C4-2B (cell line): ENCODE measurements around the gene ERC2.

ENCODE experiments used
- H3K27ac ChIP-seq: fragments of 450-650 bp; 2 replicates; pipeline ENCODE4 v1.5.1; 2017
- CTCF ChIP-seq: fragments of 450-650 bp; conservative IDR thresholded peaks from 2 replicates; pipeline ENCODE4 v1.5.1; 2017; ENCODE audit warnings: mild to moderate bottlenecking
- ZFX ChIP-seq: fragments of 450-650 bp; IDR thresholded peaks from 2 replicates; pipeline ENCODE4 v1.6.1; 2017

ERC2 gene

GRCh38 chr3:55894605-55895004 is 573.7 kb downstream of the ERC2 start:
- H3K27ac ChIP-seq = no peak overlapping the region
- TF ChIP-seq ZFX (no peak), CTCF (no peak)

GRCh38 chr3:55893045-55893664 is 575.1 kb downstream of the ERC2 start:
- H3K27ac ChIP-seq = no peak overlapping the region
- TF ChIP-seq ZFX = no peak
- no peak for TF ChIP-seq CTCF

- TF ChIP-seq CTCF = no peak
- no peak for TF ChIP-seq ZFX
- no peak overlapping the region for H3K27ac ChIP-seq
Observed at GRCh38 chr3:55891106-55891505, 577.2 kb downstream of the ERC2 start.

GRCh38 chr3:55888282-55888885 is 579.9 kb downstream of the ERC2 start:
- H3K27ac ChIP-seq = no peak overlapping the region
- TF ChIP-seq ZFX (no peak), CTCF (no peak)

GRCh38 chr3:55885721-55886120 is 582.5 kb downstream of the ERC2 start:
- no peak for TF ChIP-seq CTCF
- no peak for TF ChIP-seq ZFX
- H3K27ac ChIP-seq = no peak overlapping the region

GRCh38 chr3:55884491-55885285 is 583.6 kb downstream of the ERC2 start:
- H3K27ac ChIP-seq = no peak overlapping the region
- no peak for TF ChIP-seq ZFX
- no peak for TF ChIP-seq CTCF

GRCh38 chr3:55884066-55884465 is 584.2 kb downstream of the ERC2 start:
- TF ChIP-seq CTCF (no peak), ZFX (no peak)
- H3K27ac ChIP-seq = no peak overlapping the region
